NCI-H1105 treated with DMSO at 0.1 percent for 48 hours (cell line): ENCODE measurements around the gene RNF212B.

Source experiments
- DNase-seq: peaks from one replicate; lab custom pipeline; 2025; lab: John Stamatoyannopoulos, UW

The RNF212B gene

DNA sequence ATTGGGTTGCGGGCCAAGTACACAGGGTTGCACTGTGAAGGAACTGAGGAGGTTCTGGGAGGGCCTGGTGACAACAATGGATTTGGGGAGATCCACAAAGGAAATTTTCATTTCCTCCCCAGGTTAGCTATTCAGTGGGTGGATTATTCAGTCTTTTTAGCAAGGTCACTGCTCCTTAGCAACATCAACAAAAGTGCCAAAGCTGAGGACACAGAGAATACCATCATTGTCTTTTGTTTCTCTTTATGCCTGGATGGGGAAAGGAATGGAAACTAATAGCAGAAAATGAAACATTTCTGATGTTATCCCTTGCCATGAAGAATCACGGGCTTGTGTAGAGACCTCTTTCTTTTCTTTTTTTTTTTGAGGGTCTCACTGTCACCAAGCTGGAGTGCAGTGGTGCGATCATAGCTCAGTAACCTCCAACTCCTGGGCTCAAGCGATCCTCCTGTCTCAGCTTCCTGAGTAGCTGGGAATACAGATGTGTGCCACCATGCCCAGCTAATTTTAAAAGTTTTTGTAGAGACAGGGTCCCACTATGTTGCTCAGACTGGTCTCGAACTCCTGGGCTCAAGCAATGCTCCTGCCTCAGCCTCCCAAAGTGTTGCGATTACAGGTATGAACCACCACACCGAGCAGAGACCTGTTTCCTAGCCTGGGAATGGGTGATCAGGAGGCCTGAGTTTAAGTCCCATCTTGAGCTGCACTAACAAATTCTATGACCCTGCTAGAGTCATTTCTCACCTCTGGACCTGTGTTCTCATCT lies 58.5 kb downstream of the RNF212B start:
- no peak for DNase-seq

DNA sequence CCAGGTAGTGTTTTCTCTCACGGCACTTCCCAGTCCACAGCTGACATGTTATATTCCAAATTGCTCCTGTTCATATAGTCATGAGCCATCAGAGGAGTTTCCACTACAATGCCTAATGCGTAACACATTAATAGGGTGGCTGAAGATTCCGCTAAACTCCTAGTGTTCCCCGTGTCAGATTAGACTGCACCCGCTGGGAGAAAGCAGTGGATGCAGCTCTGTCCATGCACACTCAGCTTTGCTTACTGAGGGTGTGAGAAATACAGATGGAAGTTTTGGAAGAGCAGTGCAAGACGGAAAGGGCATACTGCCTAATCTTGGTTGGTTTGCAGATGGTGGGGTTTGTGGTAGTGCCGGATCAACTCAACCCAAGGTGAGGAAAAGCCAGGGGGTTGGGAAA lies 59.4 kb downstream of the RNF212B start:
- no peak for DNase-seq

DNA sequence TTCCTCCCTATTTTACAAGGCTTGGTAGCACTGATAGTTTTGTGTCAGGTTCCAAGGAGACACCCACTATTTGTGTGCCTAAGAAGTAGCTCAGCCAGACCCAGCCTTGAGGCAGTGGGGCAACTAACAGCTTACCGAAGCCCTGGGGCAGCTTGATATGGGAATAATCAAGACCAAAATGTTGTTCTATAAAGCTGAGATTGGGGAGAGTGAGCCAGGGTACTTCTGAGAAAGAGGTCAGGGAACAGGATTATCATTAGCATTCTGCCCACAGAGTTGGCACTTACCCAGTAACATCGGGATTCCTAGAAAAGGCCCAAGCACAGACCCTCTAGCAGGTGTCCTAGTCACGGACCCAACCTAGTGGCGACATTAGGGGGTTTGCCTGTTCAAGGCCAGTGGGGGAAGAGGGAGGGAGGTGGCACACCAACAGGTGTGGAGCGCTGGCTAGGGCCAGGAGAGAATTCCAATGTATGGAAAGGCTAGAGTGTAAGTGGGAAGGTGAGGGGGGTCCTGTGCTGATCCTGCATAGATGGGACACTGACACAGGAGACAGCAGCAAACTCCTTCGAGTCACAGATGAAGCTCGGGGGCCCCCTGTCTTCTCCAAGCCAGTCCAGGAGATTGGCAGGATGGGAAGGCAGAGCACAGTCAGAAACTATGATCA lies 60.0 kb downstream of the RNF212B start:
- no peak for DNase-seq

DNA sequence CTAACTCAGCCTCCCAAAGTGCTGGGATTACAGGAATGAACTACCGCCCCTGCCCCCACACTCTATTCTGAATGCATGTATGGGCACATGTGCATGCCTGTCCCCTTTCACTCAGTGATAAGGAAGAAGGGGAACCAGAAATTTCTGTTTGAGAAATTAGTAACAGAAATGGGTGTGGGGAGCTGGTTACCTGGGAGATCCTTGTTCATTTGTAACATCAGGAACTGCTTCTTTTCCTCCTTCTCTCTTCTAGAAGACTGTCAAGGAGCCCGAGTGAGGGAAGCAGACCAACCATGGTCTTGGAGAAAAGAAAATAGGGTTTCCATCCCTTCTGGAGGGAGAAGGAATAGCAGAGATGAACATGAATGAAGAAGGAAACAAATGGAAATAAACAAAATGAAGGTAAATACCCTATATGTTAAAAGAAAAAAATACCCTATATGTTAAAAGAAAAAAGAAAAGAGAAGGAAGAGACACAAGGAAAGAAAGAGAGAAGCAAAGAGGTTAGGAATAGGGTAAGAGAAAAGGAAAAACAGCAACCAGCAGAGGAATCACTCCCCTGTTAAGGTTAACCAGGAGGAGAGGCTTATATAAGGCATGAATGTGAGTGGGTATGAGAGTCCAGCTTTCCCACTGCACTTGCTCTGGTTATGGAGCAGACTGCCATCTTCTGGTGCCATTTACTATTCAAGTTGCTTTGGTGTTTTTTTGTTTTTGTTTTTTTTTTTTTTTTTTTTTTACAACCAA lies 61.6 kb downstream of the RNF212B start:
- DNase-seq, result no peak

DNA sequence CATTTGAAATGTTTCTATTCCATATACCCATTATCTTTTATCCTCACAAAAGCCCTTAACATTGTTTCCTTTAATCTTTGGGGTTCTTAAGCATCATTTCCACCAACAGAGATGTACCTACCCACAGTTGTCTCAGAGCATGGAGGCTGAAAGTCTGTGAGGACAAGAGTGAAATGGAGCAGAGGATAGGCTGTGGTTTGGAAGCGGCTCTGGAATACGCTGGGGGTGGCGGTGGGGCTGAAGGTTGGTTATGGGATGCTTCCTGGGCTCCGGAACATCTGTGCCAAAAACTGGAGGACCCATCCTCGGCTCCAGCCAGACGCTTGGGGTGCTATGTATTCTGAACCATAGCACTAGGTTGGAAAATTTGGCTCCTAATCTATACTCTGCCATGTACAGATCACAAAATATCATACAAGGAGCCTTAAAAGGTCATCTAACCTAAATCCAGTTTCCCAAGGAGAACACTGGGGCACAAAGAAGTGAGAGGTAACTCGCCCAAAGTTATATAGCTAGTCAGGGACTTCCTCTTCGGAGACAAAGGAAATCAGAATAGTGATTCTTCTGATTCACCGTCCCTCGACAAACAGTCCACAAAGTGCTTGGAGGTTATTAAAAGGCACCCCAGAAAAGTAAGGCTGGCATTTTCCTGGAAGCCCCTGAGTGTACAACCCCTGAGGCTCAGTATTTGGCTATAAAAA lies 62.4 kb downstream of the RNF212B start:
- no peak for DNase-seq

DNA sequence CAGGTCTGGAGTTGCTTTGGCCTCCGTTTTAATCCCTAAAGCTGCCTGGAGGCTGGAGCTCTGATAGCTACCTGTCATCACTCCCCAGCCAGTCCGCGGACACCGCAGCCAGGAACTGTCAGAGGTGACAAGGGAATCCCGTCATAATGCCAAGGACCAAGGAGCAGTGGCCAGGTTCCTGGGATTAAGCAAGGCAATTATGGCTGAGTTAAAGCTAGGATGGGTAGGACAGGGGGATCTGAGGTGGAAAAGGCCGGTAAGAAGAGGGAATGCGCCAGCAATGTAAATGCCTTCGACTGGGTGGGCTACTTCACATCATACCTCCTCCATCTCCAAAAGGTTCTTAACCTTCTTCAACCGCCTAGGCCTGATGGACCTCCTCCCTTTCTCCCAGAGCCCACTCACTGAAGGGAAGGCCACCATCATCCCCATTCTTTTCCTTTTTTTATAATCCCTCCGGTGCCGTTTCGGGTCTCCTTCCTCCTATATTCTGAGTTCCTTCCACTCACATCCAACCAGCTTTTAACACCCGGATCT lies 63.0 kb downstream of the RNF212B start:
- peak; percentile 22 for DNase-seq

DNA sequence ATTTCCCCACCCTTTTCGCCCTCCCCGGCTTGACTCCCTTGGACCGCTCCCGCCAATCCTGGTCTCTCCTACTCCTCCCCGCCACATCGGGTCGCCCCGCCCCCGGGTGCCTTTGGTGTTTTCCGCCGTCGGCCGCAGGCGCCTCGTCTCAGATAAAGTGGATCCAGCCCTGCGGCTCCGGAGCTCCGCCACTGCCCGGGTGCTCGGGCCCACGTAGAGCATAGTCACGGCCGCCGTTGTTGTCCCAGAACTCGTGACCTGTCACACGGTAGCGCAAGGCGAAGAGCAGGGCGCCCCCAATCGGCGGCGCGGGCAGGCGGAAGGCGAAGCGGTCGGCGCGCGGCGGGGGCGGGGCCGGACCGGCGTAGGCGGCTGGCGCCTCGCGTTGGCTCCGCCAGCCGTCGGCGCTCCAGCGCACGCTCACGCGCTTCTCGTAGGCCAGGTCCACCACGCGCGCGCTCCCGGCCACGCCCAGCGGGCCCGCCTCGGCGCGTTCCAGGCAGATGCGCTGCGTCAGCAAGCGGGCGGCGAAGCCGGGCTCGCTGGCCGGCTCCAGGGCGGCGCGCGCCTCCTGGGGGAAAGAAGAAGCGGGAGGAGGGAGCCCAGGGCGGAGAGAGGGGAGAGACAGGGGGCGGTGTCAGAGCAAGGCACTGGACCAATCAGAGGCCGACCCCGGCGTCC lies 63.7 kb downstream of the RNF212B start:
- DNase-seq, result peak; percentile 97

DNA sequence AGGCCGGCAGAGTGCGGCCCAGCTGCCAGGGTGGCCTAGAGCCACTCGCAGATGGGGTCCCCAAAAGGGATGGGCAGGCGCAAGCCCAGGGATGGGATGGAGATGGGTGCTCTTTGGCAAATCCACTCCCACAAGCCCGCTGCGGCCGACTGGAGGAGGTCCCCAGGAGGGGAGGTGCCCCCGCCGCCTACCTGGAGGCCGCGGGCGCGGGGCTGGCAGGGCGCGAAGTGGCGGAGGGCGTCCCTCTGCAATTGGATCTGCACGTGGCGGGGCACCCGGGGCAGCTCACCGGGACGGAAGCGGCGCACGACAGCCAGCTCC lies 64.2 kb downstream of the RNF212B start:
- no peak for DNase-seq

DNA sequence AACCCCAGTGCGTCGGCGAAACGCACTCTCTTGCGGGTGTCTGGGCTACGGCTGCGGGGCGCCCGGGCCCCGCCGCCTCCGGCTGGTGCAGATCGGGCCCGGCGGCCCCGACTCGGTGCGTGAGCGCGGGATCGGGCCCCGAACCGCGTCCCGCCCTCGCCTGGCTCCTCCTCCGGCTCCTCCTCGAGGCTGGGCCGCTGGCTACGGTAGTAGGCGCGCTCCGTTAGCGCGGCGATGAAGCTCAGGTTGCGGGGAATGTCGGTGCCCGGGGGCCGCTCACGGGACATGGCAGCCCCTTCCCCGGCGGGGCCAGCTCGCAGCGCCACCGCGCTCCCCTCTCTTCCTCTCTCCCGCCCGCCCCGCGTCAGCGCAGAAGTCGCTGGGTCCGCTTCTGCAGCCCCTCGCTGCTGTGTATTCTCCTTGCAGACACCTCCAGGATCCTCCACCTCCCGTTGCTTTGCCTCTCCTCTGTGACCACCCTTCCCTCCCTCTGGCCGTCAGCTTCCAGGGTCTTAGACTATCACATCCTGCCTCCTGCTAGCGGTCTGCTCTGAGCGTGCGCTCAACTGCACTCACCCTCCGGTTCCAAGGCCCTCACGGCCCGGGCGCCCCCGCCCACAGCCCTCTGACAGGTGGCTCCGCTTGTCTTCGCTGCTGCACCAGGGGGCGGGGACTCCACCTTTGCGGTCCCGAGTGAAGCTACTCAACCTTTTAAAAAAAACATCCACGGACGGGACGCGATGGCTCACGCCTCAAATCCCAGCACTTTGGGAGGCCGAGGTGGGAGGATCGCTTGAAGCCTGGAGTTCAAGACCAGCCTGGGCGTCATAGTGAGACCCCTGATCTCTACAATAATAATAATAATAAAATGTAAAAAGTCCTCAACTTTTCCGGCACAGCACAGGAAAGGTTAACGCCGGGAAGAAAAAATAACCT lies 64.8 kb downstream of the RNF212B start, which contains the start of gene PPP1R3E:
Gene PPP1R3E (minus strand): TSS at position 570 of the 936 bp plus-strand sequence. CDS start 283 bp downstream, at position 287.
- peak; percentile 64 for DNase-seq

DNA sequence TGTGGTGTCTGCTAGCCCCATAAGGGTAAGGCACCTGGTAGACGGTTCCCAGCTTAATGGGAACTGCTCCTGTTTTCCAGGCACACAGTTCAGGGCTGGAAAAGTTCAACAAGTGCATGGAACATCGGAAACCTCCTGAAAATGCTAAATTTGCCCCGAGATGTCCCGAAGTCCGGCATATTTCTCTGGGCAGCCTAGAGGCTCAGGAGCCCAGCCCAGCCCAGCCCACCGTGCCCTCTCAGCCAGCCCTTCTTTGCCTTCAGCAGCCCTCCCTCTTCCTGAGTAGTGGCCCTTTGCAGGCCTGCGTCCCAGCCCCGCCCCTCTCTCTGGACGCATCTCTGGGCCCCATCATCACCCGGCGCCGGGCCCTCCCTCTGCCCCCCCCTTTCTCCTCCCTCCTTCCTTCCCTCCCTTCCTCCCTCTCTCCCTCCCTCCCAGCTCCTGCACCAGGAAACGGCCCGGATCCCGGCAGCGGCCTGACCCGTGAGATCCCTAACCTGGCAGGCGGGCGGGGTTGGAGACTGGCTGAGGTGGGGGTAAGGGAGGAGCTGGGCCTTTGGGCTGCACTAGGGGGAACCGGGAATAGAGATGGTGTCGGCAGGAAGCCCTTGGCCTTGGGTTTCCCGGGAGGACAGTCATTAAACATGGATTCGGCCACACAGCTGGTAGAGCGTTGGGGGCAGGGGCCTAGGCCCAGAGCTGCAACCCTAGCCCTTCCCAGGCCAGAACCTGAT lies 68.8 kb downstream of the RNF212B start, which contains the start of gene BCL2L2:
Gene BCL2L2 (plus strand): TSS at position 422 of the 734 bp plus-strand sequence. CDS start 935 bp downstream, outside the sequence.
- peak; percentile 83 for DNase-seq

DNA sequence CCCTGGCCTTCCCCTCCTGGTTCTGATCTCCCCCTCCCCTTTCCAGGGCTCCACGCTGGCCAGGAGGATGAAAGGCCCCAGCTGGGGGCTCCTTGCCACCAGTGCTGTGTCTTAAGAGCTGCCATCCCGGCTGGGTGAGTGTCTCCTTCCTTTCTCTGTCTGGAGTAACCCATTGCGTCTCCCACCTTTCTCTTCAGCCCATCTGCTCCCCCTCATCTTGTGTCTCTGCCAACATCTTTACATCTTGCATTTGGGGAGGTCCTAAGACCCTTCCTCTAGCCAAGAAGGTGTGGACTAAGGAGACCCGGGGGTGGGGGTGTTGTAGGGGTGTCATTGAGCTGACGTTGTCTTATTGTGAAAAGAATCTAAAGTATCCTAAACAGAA lies 69.4 kb downstream of the RNF212B start:
- DNase-seq, result no peak

DNA sequence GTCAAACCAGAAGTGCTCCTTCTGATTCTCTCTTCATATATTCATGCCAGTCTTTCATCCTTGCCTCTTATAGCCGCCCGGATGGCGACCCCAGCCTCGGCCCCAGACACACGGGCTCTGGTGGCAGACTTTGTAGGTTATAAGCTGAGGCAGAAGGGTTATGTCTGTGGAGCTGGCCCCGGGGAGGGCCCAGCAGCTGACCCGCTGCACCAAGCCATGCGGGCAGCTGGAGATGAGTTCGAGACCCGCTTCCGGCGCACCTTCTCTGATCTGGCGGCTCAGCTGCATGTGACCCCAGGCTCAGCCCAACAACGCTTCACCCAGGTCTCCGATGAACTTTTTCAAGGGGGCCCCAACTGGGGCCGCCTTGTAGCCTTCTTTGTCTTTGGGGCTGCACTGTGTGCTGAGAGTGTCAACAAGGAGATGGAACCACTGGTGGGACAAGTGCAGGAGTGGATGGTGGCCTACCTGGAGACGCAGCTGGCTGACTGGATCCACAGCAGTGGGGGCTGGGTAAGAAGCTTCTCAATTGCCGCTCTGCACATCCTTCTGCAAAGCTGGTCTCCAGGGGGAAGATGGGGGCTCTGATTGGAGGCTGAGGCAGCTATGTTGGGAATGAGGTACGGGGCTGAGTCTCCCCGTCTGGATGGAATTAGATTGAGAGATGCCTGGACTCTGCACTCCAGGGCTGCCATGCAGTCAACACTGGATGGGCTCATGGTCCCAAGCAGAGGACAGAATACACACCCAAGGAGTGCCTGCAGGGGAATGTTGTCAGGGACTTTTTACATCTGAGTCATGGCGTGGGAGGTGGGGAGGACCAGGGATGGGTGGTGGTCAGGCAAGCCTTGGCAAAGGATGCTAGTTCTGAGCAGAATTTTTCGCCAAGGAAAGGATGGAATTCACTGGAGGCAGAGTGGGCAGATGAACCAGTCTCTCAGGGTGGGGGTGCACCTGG lies 70.2 kb downstream of the RNF212B start:
- DNase-seq, result no peak

DNA sequence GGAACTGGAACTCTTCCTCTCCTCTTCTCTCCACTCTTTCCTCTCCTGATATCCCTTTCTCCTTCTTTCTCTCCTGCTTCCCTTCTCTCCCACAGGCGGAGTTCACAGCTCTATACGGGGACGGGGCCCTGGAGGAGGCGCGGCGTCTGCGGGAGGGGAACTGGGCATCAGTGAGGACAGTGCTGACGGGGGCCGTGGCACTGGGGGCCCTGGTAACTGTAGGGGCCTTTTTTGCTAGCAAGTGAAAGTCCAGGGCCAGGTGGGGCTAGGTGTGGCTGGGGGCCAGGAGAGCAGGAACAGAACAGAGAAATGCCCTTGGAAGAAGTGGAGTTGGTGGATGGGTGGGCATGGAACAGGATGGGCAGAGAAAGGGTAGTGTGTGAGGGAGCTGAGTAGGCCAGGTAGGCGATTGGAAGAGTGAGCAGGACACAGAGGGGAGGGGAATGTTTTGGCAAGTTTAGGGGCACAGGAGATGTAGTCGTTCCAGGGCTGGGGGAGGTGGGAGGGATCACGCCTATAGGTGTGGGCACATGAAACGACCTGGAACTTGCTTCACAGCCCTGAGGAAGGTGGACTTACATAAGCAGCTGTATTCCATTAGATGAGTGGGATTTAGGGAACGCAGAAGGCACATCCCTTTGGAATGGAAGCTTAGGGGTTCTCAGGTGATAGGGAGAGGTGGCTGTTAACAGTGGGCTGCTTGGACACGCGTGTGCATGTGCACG lies 71.1 kb downstream of the RNF212B start:
- no peak for DNase-seq

DNA sequence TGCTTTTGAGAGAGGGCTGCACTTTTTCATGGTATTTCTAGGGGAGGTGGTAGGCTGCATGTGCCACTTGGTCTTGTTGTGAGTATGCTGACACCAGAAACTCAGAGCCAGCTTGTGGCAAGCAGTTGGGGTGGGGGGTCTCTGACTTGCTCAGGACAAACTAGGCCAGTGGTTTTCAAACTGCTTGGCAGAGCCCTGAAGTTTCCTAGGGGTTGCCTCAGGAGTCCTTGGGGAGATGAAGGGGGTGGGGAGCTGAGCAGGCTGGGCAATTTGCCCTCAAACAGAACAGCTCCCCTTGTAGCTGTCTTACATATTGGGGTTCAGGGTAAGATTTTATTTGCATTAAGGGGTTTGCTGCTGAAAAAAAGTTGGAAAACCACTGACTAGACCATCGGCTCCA lies 72.8 kb downstream of the RNF212B start:
- no peak for DNase-seq

DNA sequence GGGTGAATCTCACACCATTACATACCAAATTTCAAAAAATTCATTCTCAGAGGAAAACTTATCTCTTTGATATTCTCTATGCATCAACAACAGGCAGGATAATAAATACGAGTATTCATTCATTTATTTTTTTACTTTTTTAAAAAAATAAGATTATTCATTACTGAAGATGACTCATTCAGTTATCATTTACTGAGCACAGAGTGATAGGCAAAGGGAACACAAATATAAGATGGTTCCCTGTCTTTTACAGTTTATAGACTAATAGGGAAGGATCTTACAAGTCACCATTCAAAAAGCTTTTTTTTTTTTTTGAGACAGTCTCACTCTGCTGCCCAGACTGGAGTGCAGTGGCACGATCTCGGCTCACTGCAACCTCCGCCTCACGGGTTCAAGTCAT lies 78.6 kb downstream of the RNF212B start:
- no peak for DNase-seq

DNA sequence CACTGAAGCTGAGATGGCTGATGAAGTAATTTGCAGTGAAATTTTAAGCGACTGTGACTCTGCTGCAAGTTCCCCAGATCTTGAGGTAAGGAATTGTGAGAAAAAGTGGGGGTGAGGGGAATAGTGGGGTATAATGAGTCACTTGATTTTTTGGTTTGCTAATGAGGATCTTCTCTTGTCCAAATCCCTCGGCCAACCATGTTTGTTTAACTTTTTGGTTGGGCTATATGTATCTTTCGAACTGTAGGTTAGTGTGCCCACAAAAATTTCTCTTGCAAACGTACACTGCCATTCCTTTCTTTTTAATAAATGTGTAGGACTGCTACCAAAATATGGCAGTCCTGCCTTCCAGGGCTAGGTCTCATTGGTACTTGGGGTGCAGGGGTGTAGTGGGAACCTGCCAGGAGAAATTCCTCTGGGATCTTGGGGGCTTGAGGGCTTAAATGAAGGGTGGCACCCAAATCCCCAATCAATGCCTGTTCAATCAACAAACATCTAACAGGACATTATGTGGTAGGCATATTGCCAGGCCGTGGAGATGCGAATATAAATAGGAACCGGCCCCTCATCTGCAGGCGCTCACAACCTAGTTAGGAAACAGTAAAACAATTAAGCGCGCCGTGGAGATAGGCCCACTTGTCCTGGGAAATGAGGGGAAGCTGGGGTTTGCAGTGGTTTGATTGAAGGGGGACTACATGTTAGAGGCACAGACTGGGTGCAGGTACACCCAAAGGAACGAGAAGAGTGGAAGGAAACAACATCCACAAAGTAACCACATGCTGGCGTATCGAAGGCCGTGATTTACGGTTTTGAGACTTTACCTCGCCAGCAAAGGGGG lies 82.2 kb downstream of the RNF212B start:
- peak; percentile 35 for DNase-seq
